ENCODE data around the gene COL18A1. TPM values are rescaled to one million over a fixed set of nuclear protein-coding genes. Genes with fewer than 3 reads are reported as not detected.

COL18A1 gene
- total and polyA plus RNA-seq, 2 donors (not counting 1 experiment from before 2014, with no cell fraction given): 15.6 to 24.7 TPM

DNA sequence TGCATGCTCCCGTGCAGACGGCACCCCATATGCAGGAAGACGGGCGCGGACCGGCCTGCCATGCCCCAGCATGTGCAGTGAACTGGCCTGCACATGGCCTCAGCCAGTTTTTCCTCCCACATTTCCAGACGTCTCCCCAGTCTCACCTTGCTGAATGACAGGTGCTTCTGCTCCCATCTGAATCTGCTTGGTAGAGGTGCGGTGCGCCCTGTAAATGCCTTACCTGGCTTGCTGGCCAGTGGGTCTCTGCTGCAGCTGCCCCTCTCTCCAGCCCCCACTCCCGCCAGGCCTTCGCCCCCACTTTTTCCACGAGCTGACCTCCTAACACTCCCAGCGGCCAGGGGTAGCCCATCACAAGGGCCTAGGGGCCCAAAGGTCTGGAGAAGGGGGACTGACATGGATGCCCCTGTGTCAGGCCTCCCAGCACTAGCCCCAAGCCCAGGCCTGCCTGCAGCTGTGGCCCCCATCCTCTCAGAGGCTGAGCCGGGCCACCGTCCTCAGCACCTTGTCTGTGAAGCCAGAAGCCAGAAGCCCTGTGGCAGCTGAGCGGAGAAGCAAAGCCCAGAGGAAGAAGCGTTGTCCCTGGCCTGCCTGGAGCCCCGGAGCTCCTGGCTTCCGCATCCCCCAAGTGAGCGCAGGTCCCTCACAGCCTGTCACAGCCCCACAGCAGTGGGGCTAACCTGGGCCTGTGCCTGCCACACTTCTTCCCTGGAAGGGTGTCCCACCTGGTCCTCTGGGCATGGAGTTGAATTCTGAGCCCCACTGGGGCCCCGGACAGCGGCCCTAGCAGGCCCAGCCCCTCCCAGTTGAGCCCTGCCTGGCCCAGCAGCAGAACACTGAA is 140.9 kb downstream of the COL18A1 start:
- Histone ChIP-seq H2AFZ (ENCODE audit: insufficient read depth, low read depth, low read length, poor library complexity, severe bottlenecking) (no peak overlapping the region), H3K4me2 (replicated peaks; ENCODE audit: low read depth, low read length, poor library complexity, severe bottlenecking) (no peak overlapping the region), H3K4me3 (ENCODE audit: control extremely low read depth in 1 of 5, extremely low read depth in 1 of 5, insufficient read depth in 1 of 5, low read depth in 2 of 5, low read length in 4 of 5) (no peak overlapping the region), H3K27me3 (replicated peaks in 1 of 4; ENCODE audit: control extremely low read depth in 1 of 4, control insufficient read depth in 3 of 4, insufficient read depth in 4 of 4, low read length in 3 of 4) (no peaks in the 10 kb centered on the region), H4K20me1 (ENCODE audit: control insufficient read depth, insufficient read depth, low read length, poor library complexity, severe bottlenecking) (no peaks in the 10 kb centered on the region), H3K36me3 (replicated peaks in 1 of 2; ENCODE audit: control extremely low read depth in 1 of 2, control insufficient read depth in 1 of 2, extremely low read depth in 1 of 2, insufficient read depth in 2 of 2, low read length in 1 of 2) (no peaks in the 10 kb centered on the region), H3K27ac (ENCODE audit: low read length in 2 of 2) (no peak overlapping the region), H3K9ac (ENCODE audit: low read length) (no peak overlapping the region), H3K4me1 (ENCODE audit: control insufficient read depth in 2 of 2, insufficient read depth in 2 of 2, low read length in 2 of 2) (peaks cover 27 to 39% of the 10 kb centered on the region in 2 donors), H3K79me2 (ENCODE audit: control insufficient read depth, insufficient read depth, low read length) (no peaks in the 10 kb centered on the region), H3K9me3 (ENCODE audit: control extremely low read depth in 1 of 3, control insufficient read depth in 2 of 3, insufficient read depth in 1 of 3, low read length in 2 of 3) (no peaks in the 10 kb centered on the region)
- WGBS (ENCODE audit: insufficient coverage): 91% methylated on average over 22 of the region's 22 CpGs
- no peak for TF ChIP-seq EZH2 (IDR thresholded peaks at IDR 0.05; ENCODE audit: borderline replicate concordance, insufficient read depth, low read depth, low read length, poor library complexity, severe bottlenecking)
- TF ChIP-seq, protein P1, sequence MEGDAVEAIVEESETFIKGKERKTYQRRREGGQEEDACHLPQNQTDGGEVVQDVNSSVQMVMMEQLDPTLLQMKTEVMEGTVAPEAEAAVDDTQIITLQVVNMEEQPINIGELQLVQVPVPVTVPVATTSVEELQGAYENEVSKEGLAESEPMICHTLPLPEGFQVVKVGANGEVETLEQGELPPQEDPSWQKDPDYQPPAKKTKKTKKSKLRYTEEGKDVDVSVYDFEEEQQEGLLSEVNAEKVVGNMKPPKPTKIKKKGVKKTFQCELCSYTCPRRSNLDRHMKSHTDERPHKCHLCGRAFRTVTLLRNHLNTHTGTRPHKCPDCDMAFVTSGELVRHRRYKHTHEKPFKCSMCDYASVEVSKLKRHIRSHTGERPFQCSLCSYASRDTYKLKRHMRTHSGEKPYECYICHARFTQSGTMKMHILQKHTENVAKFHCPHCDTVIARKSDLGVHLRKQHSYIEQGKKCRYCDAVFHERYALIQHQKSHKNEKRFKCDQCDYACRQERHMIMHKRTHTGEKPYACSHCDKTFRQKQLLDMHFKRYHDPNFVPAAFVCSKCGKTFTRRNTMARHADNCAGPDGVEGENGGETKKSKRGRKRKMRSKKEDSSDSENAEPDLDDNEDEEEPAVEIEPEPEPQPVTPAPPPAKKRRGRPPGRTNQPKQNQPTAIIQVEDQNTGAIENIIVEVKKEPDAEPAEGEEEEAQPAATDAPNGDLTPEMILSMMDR (IDR thresholded peaks at IDR 0.05): no peak
- H3K9me3 Mint-ChIP-seq (ENCODE audit: insufficient read depth): no peaks in the 10 kb centered on the region
- ChIA-PET POLR2A (no interaction called here), CTCF (interaction anchor here (1.1 kb wide), 1 partner anchor 405 kb away, joined by 3 read pairs; no protein-coding TSS in a partner anchor)
- H3K27ac Mint-ChIP-seq: peak overlapping the region; percentile 15
- DNase-seq (no peak), ATAC-seq (ENCODE audit: low read depth) (no peak)
- H3K27me3 Mint-ChIP-seq: no peaks in the 10 kb centered on the region
- no peak overlapping the region for H3K4me3 Mint-ChIP-seq
- H3K4me1 Mint-ChIP-seq: peaks cover 23% of the 10 kb centered on the region
- intact Hi-C loops (cut with micrococcal nuclease): no loop called here
